ENCODE results near the gene SFXN4. TPM values are rescaled to one million over a fixed set of nuclear protein-coding genes. Genes with fewer than 3 reads are reported as not detected.

SFXN4 gene
- total and polyA plus RNA-seq, 2 of the 13 experiments (the other 11 are each of a cell fraction or from before 2014, with no cell fraction given), result 47.7 to 64.9 TPM

DNA sequence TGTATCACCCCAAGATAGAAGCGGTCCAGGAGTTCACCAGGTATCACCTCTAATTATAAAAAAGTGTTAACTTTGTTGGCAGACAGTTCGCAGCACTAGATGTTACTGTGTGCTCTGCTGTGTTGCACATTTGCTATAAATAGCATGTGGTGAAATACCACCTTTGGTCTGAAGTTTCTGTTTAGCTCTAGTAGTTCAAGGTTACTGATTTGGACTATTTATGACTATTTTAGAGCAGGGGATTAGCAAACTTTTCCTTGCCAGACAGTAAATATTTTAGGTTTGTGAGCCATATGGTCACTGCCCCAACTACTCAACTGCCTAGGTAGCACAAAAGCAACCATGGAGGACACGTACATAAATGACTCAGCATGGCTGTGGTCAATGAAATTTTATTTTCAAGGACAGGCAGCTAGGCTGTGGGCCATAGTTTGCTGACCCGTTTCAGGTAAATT is 45.1 kb downstream of the SFXN4 start (continued):
- TF ChIP-seq ZNF615 (CRISPR knock-in tag; IDR thresholded peaks at IDR 0.05; ENCODE audit: borderline replicate concordance) (no peak), ZNF839 (CRISPR knock-in tag; IDR thresholded peaks at IDR 0.05; ENCODE audit: borderline replicate concordance) (no peak), ETV6 (CRISPR knock-in tag; conservative IDR thresholded peaks at IDR 0.05) (no peak), SMAD3 (CRISPR knock-in tag; IDR thresholded peaks at IDR 0.05) (peak; percentile 92), MED8 (CRISPR knock-in tag; IDR thresholded peaks at IDR 0.05; ENCODE audit: insufficient replicate concordance) (no peak), REXO4 (CRISPR knock-in tag; IDR thresholded peaks at IDR 0.05; ENCODE audit: borderline replicate concordance) (no peak), KLF13 (CRISPR knock-in tag; IDR thresholded peaks at IDR 0.05) (no peak), ZNF747 (CRISPR knock-in tag; IDR thresholded peaks at IDR 0.05; ENCODE audit: borderline replicate concordance) (no peak; the same call in none of the 2 replicates), GTF3A (CRISPR knock-in tag; conservative IDR thresholded peaks at IDR 0.05) (no peak), MLLT10 (CRISPR knock-in tag; IDR thresholded peaks at IDR 0.05) (no peak), GZF1 (CRISPR knock-in tag; IDR thresholded peaks at IDR 0.05) (no peak), TBX2 (CRISPR knock-in tag; IDR thresholded peaks at IDR 0.05; ENCODE audit: borderline replicate concordance) (peak; percentile 85), HMG20B (CRISPR knock-in tag; conservative IDR thresholded peaks at IDR 0.05) (peak; percentile 28; the same call in 1 of the 2 replicates), ZNF44 (CRISPR knock-in tag; IDR thresholded peaks at IDR 0.05) (no peak)
- TF ChIP-seq, protein P1, sequence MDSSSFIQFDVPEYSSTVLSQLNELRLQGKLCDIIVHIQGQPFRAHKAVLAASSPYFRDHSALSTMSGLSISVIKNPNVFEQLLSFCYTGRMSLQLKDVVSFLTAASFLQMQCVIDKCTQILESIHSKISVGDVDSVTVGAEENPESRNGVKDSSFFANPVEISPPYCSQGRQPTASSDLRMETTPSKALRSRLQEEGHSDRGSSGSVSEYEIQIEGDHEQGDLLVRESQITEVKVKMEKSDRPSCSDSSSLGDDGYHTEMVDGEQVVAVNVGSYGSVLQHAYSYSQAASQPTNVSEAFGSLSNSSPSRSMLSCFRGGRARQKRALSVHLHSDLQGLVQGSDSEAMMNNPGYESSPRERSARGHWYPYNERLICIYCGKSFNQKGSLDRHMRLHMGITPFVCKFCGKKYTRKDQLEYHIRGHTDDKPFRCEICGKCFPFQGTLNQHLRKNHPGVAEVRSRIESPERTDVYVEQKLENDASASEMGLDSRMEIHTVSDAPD (CRISPR knock-in tag; IDR thresholded peaks at IDR 0.05), result peak; percentile 91
- TF ChIP-seq, protein P2, sequence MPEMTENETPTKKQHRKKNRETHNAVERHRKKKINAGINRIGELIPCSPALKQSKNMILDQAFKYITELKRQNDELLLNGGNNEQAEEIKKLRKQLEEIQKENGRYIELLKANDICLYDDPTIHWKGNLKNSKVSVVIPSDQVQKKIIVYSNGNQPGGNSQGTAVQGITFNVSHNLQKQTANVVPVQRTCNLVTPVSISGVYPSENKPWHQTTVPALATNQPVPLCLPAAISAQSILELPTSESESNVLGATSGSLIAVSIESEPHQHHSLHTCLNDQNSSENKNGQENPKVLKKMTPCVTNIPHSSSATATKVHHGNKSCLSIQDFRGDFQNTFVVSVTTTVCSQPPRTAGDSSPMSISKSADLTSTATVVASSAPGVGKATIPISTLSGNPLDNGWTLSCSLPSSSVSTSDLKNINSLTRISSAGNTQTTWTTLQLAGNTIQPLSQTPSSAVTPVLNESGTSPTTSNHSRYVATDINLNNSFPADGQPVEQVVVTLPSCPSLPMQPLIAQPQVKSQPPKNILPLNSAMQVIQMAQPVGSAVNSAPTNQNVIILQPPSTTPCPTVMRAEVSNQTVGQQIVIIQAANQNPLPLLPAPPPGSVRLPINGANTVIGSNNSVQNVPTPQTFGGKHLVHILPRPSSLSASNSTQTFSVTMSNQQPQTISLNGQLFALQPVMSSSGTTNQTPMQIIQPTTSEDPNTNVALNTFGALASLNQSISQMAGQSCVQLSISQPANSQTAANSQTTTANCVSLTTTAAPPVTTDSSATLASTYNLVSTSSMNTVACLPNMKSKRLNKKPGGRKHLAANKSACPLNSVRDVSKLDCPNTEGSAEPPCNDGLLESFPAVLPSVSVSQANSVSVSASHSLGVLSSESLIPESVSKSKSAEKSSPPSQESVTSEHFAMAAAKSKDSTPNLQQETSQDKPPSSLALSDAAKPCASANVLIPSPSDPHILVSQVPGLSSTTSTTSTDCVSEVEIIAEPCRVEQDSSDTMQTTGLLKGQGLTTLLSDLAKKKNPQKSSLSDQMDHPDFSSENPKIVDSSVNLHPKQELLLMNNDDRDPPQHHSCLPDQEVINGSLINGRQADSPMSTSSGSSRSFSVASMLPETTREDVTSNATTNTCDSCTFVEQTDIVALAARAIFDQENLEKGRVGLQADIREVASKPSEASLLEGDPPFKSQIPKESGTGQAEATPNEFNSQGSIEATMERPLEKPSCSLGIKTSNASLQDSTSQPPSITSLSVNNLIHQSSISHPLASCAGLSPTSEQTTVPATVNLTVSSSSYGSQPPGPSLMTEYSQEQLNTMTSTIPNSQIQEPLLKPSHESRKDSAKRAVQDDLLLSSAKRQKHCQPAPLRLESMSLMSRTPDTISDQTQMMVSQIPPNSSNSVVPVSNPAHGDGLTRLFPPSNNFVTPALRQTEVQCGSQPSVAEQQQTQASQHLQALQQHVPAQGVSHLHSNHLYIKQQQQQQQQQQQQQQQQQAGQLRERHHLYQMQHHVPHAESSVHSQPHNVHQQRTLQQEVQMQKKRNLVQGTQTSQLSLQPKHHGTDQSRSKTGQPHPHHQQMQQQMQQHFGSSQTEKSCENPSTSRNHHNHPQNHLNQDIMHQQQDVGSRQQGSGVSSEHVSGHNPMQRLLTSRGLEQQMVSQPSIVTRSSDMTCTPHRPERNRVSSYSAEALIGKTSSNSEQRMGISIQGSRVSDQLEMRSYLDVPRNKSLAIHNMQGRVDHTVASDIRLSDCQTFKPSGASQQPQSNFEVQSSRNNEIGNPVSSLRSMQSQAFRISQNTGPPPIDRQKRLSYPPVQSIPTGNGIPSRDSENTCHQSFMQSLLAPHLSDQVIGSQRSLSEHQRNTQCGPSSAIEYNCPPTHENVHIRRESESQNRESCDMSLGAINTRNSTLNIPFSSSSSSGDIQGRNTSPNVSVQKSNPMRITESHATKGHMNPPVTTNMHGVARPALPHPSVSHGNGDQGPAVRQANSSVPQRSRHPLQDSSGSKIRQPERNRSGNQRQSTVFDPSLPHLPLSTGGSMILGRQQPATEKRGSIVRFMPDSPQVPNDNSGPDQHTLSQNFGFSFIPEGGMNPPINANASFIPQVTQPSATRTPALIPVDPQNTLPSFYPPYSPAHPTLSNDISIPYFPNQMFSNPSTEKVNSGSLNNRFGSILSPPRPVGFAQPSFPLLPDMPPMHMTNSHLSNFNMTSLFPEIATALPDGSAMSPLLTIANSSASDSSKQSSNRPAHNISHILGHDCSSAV (CRISPR knock-in tag; IDR thresholded peaks at IDR 0.05; ENCODE audit: borderline replicate concordance), result no peak
